CD4-positive, alpha-beta memory T cell (primary cell): ENCODE measurements around the gene OR51E1. TPM values are rescaled to one million over a fixed set of nuclear protein-coding genes. Genes with fewer than 3 reads are reported as not detected.

Source experiments
- CTCF ChIA-PET: fragments of 350-600 bp; sonication (Branson Sonifier 250); formaldehyde crosslinking; loops from one replicate; lab custom pipeline; 2021; ENCODE audit warnings: inconsistent platforms; ENCODE audit not compliant: partially characterized antibody; lab: Charles Lee
- POLR2A ChIA-PET: fragments of 350-600 bp; sonication (Branson Sonifier 250); formaldehyde crosslinking; loops from one replicate; lab custom pipeline; 2021; ENCODE audit not compliant: partially characterized antibody; lab: Charles Lee
- DNase-seq, 5 donors: peaks; one replicate each; pipeline versions ENCODE4 v3.0.0 to v3.0.0-alpha.2; 2020 to 2022; ENCODE audit warnings: mixed read lengths in 1 of 5
- H3K27ac ChIP-seq: one replicate; pipeline ENCODE4 v1.7.0; 2013; ENCODE audit warnings: low read depth, low read length
- H3K27me3 ChIP-seq: 2 replicates; pipeline ENCODE4 v1.7.0; 2013; ENCODE audit warnings: mild to moderate bottlenecking, low read length, moderate library complexity; ENCODE audit not compliant: insufficient read depth
- H3K36me3 ChIP-seq: 2 replicates; pipeline ENCODE4 v1.7.0; 2013; ENCODE audit warnings: mild to moderate bottlenecking, low read length, moderate library complexity; ENCODE audit not compliant: insufficient read depth
- H3K4me1 ChIP-seq: 2 replicates; pipeline ENCODE4 v1.7.0; 2013; ENCODE audit warnings: mild to moderate bottlenecking, low read length, moderate library complexity; ENCODE audit not compliant: insufficient read depth
- H3K4me3 ChIP-seq, 2 donors: one replicate each; pipeline ENCODE4 v1.7.0; 2013; ENCODE audit warnings: low read length in 2 of 2, mild to moderate bottlenecking in 1 of 2
- H3K9me3 ChIP-seq, 2 donors: one replicate each; pipeline ENCODE4 v1.7.0; 2013; ENCODE audit warnings: low read length in 2 of 2, control low read depth in 1 of 2; ENCODE audit not compliant: control insufficient read depth in 1 of 2
- H3K27ac Mint-ChIP-seq, 7 donors: one replicate each; pipeline ENCODE4 v1.8.0; 2020 to 2021; ENCODE audit warnings: mixed read lengths in 7 of 7, mild to moderate bottlenecking in 6 of 7, inconsistent platforms in 3 of 7, moderate library complexity in 3 of 7
- H3K27me3 Mint-ChIP-seq, 2 donors: one replicate each; pipeline ENCODE4 v1.8.0; 2020 to 2021; ENCODE audit warnings: mixed read lengths in 2 of 2
- H3K36me3 Mint-ChIP-seq, 2 donors: one replicate each; pipeline ENCODE4 v1.8.0; 2020 to 2021; ENCODE audit warnings: mixed read lengths in 2 of 2, inconsistent platforms in 1 of 2, mild to moderate bottlenecking in 1 of 2
- H3K4me1 Mint-ChIP-seq, 4 donors: one replicate each; pipeline ENCODE4 v1.8.0; 2020 to 2021; ENCODE audit warnings: mixed read lengths in 4 of 4, mild to moderate bottlenecking in 1 of 4
- H3K4me3 Mint-ChIP-seq, 8 donors: one replicate each; pipeline ENCODE4 v1.8.0; 2020 to 2021; ENCODE audit warnings: mixed read lengths in 8 of 8, mild to moderate bottlenecking in 7 of 8, moderate library complexity in 6 of 8, inconsistent platforms in 3 of 8
- H3K9me3 Mint-ChIP-seq, 8 donors: one replicate each; pipeline ENCODE4 v1.8.0; 2020 to 2021; ENCODE audit warnings: mixed read lengths in 8 of 8, mild to moderate bottlenecking in 5 of 8, inconsistent platforms in 3 of 8, moderate library complexity in 1 of 8
- intact Hi-C: fragments of 100-400 bp; cut with micrococcal nuclease; formaldehyde crosslinking; loops from one replicate; pipeline ENCODE4 v1.15.1; 2023
- polyA plus RNA-seq, 2 donors: library from polyadenylated mRNA; unstranded; fragments of 300-500 nt; fragmentation: Illumina TruSeq; gene quantifications; one replicate each; pipeline ENCODE4 v1.2.3, GENCODE V29; 2021
- total RNA-seq, 2 experiments: library from RNA; stranded (reverse); gene quantifications; one replicate each; pipeline ENCODE4 v1.2.3, GENCODE V29; 2021

OR51E1 gene
- total and polyA plus RNA-seq, 4 experiments from 2014 or later = not detected

DNA sequence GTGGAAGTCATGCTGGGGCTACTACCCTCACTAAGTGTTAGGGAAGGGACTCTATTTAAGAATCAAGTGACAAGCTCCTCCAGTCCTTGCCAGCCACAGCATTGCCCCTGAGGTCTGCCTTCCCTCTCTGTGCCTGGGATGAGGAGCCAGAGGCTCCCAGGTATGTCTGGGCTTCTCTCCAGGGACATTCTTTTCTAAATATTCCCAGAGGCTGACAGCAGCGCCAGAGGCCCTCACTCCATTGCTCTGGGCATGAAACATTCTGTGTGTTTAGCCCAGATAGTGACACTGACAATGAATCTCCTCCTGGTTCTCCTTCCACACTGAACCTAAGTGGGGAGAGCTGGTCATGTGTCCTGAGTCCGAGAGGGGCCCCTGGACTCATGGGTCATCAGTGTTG is 2.2 kb downstream of the OR51E1 start:
- Histone ChIP-seq H3K27ac (no peak overlapping the region), H3K4me1 (no peaks in the 10 kb centered on the region), H3K9me3 (no peaks in the 10 kb centered on the region), H3K36me3 (no peaks in the 10 kb centered on the region), H3K4me3 (no peak overlapping the region), H3K27me3 (no peaks in the 10 kb centered on the region)
- CTCF ChIA-PET = interaction anchor here (2.0 kb wide), 1 partner anchor 9 kb away, joined by 8 read pairs; the partner anchor contains the start of gene OR51D1
- no peaks in the 10 kb centered on the region for H3K4me1 Mint-ChIP-seq
- no peak overlapping the region for H3K4me3 Mint-ChIP-seq
- DNase-seq = no peak
- no peaks in the 10 kb centered on the region for H3K36me3 Mint-ChIP-seq
- POLR2A ChIA-PET = no interaction called here
- no peaks in the 10 kb centered on the region for H3K9me3 Mint-ChIP-seq
- no peak overlapping the region for H3K27ac Mint-ChIP-seq
- intact Hi-C loops = no loop called here
- peaks cover 13 to 15% of the 10 kb centered on the region in 2 donors for H3K27me3 Mint-ChIP-seq

DNA sequence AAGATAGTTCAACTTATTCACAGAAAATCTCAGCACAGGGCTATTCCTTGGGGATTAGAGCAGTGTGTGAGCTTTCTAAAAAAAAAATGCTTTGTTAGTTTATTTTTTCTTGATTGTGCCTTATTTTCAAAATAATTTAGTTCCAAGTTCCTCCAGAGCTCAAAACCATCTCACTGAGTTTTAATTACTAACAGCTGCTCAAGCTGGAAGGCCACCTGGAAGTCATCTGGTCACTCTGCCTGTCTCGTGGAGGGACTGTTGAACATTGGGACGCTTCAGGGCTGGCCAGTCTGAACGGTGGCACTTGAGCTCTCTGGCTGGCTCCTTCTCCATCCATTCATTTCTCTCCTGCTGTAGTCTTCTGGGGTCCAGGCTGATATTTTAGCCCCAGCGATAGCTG is 4.0 kb downstream of the OR51E1 start:
- Histone ChIP-seq H3K27ac (no peak overlapping the region), H3K4me3 (no peak overlapping the region), H3K4me1 (no peaks in the 10 kb centered on the region), H3K9me3 (no peaks in the 10 kb centered on the region), H3K36me3 (no peaks in the 10 kb centered on the region), H3K27me3 (no peaks in the 10 kb centered on the region)
- DNase-seq = no peak
- H3K9me3 Mint-ChIP-seq = peaks cover 0 to 1% (median 0%) of the 10 kb centered on the region in 8 donors
- no peaks in the 10 kb centered on the region for H3K4me1 Mint-ChIP-seq
- H3K27ac Mint-ChIP-seq = no peak overlapping the region
- H3K36me3 Mint-ChIP-seq = no peaks in the 10 kb centered on the region
- no peak overlapping the region for H3K4me3 Mint-ChIP-seq
- POLR2A ChIA-PET = no interaction called here
- CTCF ChIA-PET = interaction anchor here (1.0 kb wide), 1 partner anchor 10 kb away, joined by 4 read pairs; the partner anchor contains the start of gene OR51D1
- peaks cover 6 to 7% of the 10 kb centered on the region in 2 donors for H3K27me3 Mint-ChIP-seq
- intact Hi-C loops = no loop called here

GRCh38 chr11:4654635-4655369 is 11.0 kb downstream of the OR51E1 start:
- Histone ChIP-seq H3K4me1 (no peaks in the 10 kb centered on the region), H3K27me3 (no peaks in the 10 kb centered on the region), H3K9me3 (no peaks in the 10 kb centered on the region), H3K36me3 (no peaks in the 10 kb centered on the region), H3K27ac (no peak overlapping the region), H3K4me3 (no peak overlapping the region)
- CTCF ChIA-PET = no interaction called here
- DNase-seq = no peak
- POLR2A ChIA-PET = no interaction called here
- H3K4me3 Mint-ChIP-seq = no peak overlapping the region
- no peak overlapping the region for H3K27ac Mint-ChIP-seq
- peaks cover 2 to 4% of the 10 kb centered on the region in 2 donors for H3K27me3 Mint-ChIP-seq
- peaks cover 0 to 4% (median 0%) of the 10 kb centered on the region in 8 donors for H3K9me3 Mint-ChIP-seq
- intact Hi-C loops = no loop called here
- no peaks in the 10 kb centered on the region for H3K36me3 Mint-ChIP-seq
- H3K4me1 Mint-ChIP-seq = peaks cover 0 to 2% (median 0%) of the 10 kb centered on the region in 4 donors

DNA sequence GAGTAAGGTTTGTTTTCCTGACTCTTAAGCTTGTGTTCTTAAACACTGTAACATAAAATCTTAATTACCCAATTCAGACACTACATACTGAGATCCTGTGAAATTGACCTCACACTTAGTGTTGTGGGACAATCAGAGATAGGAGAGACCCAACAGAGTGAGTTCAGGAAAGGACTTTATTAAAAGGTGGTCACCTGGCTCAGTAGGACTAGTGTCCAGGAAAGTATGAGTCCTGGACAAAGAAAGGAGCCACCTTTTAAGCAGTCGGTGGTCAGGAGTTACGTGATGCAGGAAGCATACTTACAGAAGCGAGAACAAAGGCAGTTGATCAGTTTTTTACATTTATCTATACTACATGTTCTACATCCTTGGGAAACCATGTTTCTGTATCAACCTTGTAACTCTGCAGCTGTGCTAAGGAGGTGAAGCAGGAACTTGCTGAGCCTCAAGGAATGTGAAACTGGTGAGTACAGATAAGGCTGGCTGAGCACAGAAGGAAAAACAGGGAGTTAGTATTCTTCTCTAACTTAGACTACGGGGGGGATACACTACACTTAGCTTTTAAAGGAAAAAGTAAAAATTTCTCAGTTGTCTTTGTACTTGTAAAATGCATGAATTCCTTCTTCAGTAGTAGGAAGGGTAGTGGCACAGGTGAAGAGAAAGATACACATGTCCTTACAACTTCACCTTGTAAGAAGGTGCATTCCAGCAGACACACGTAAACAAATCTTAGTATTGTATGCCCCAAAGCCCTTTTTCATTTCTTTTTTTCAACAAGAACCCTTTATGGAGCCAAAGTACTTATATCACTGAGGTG is 15.1 kb downstream of the OR51E1 start:
- ChIA-PET CTCF (interaction anchor here (2.1 kb wide), 1 partner anchor 22 kb away, joined by 7 read pairs; the partner anchor contains the start of gene OR51D1), POLR2A (no interaction called here)
- no peaks in the 10 kb centered on the region for H3K9me3 Mint-ChIP-seq
- no peaks in the 10 kb centered on the region for H3K27me3 ChIP-seq
- no peaks in the 10 kb centered on the region for H3K36me3 Mint-ChIP-seq
- peaks cover 5 to 13% of the 10 kb centered on the region in 2 donors for H3K27me3 Mint-ChIP-seq
- no peak overlapping the region for H3K27ac Mint-ChIP-seq
- DNase-seq = no peak
- peaks cover 0 to 2% (median 0%) of the 10 kb centered on the region in 4 donors for H3K4me1 Mint-ChIP-seq
- H3K36me3 ChIP-seq = no peaks in the 10 kb centered on the region
- no peak overlapping the region for H3K4me3 Mint-ChIP-seq
- no peak overlapping the region for H3K27ac ChIP-seq
- H3K4me1 ChIP-seq = no peaks in the 10 kb centered on the region
- intact Hi-C loops = no loop called here
- no peaks in the 10 kb centered on the region for H3K9me3 ChIP-seq
- H3K4me3 ChIP-seq = no peak overlapping the region

GRCh38 chr11:4662876-4663275 is 19.1 kb downstream of the OR51E1 start:
- intact Hi-C loops = no loop called here
- ChIA-PET CTCF (no interaction called here), POLR2A (no interaction called here)
- Mint-ChIP-seq H3K4me3 (no peak overlapping the region), H3K36me3 (no peaks in the 10 kb centered on the region), H3K27ac (no peak overlapping the region), H3K27me3 (peaks cover 3 to 12% of the 10 kb centered on the region in 2 donors), H3K4me1 (no peaks in the 10 kb centered on the region), H3K9me3 (peaks cover 0 to 1% (median 0%) of the 10 kb centered on the region in 8 donors)
- no peak for DNase-seq
- Histone ChIP-seq H3K4me3 (no peak overlapping the region), H3K27ac (no peak overlapping the region), H3K27me3 (no peaks in the 10 kb centered on the region), H3K4me1 (no peaks in the 10 kb centered on the region), H3K9me3 (no peaks in the 10 kb centered on the region), H3K36me3 (no peaks in the 10 kb centered on the region)

DNA sequence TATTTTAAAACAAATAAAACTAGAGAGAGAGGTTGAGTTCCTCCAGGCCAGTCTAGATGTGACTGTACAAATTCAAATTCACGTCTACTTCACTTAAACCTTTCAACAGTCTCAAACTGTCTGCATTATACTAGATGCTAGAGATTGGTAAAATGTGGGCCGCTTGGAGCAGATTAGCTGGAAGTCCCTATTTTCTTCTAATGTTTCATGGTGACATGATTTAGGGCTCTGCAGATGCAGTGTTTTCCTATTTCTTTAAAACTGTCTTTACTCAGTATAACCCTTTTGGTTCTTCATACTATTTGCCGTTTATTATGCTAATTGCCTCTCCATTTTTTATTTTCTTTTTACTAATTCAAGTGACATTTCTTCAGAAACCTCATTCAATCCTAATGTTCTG is 20.4 kb downstream of the OR51E1 start:
- H3K4me1 Mint-ChIP-seq = no peaks in the 10 kb centered on the region
- H3K4me3 Mint-ChIP-seq = no peak overlapping the region
- no peak for DNase-seq
- Histone ChIP-seq H3K27me3 (no peaks in the 10 kb centered on the region), H3K36me3 (no peaks in the 10 kb centered on the region), H3K4me1 (no peaks in the 10 kb centered on the region), H3K9me3 (no peaks in the 10 kb centered on the region), H3K4me3 (no peak overlapping the region), H3K27ac (no peak overlapping the region)
- intact Hi-C loops = no loop called here
- peaks cover 3 to 12% of the 10 kb centered on the region in 2 donors for H3K27me3 Mint-ChIP-seq
- H3K9me3 Mint-ChIP-seq = peaks cover 0 to 1% (median 0%) of the 10 kb centered on the region in 8 donors
- H3K27ac Mint-ChIP-seq = no peak overlapping the region
- H3K36me3 Mint-ChIP-seq = no peaks in the 10 kb centered on the region
- ChIA-PET CTCF (no interaction called here), POLR2A (no interaction called here)

DNA sequence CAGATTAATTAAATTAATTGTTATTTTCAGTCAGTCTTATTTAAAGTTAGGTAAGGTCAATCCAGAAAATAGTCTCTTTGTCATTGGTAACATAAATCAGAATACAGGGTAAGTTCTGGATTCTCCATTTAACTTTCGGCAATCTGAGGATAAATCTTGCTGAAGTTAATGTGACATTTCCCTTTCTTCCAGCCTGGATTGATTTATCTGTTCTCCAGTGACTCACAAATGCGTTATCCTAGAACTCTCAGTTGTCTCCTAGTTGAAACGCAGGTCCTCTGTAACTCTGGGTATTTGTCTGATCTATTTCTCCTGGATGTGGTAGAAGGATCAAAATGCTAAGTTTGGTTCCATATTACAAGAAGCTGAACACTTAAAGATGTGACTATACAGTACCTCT is 21.0 kb downstream of the OR51E1 start:
- intact Hi-C loops = no loop called here
- Mint-ChIP-seq H3K4me3 (no peak overlapping the region), H3K27ac (no peak overlapping the region), H3K4me1 (no peaks in the 10 kb centered on the region), H3K27me3 (peaks cover 3 to 12% of the 10 kb centered on the region in 2 donors), H3K36me3 (no peaks in the 10 kb centered on the region), H3K9me3 (peaks cover 0 to 1% (median 0%) of the 10 kb centered on the region in 8 donors)
- DNase-seq = no peak
- no peaks in the 10 kb centered on the region for H3K36me3 ChIP-seq
- no peak overlapping the region for H3K4me3 ChIP-seq
- ChIA-PET CTCF (no interaction called here), POLR2A (no interaction called here)
- no peaks in the 10 kb centered on the region for H3K27me3 ChIP-seq
- no peak overlapping the region for H3K27ac ChIP-seq
- no peaks in the 10 kb centered on the region for H3K4me1 ChIP-seq
- no peaks in the 10 kb centered on the region for H3K9me3 ChIP-seq
